HepG2 (cell line): ENCODE data around the gene ZNF597. TPM values are rescaled to one million over a fixed set of nuclear protein-coding genes. Genes with fewer than 3 reads are reported as not detected.

Experiments used
- ATAC-seq: fragments of 200-7000 bp; cut with Tn5 transposase; 3 replicates; pipeline ENCODE4 v1.9.1; 2020; ENCODE audit warnings: mild to moderate bottlenecking, moderate library complexity
- BruUV-seq: library from RNA; stranded (reverse); fragments of 400-500 nt; replicated peaks from 2 replicates; lab custom pipeline; 2021; lab: Mats Ljungman, UMichigan
- CTCF ChIA-PET: fragments of 300-600 bp; formaldehyde crosslinking; extraction: SDS; loops from one replicate; lab custom pipeline; 2021; ENCODE audit warnings: low total read pairs, inconsistent platforms, low intra/inter-chr PET ratio; lab: Yijun Ruan, JAX
- POLR2A ChIA-PET: fragments of 350-600 bp; sonication (Branson Sonifier 250); formaldehyde crosslinking; loops from one replicate; lab custom pipeline; 2020; ENCODE audit warnings: antibody characterized with exemption, inconsistent platforms; lab: Yijun Ruan, JAX
- DNase-seq: peaks from one replicate; pipeline ENCODE4 v3.0.0-alpha.2; 2015; ENCODE audit warnings: low spot score
- FAIRE-seq: peaks from 3 replicates; lab custom pipeline; 2011; peaks lifted over from hg19 to GRCh38; lab: Jason Lieb, UNC
- H2AFZ ChIP-seq: one replicate; pipeline ENCODE4 v1.6.1; 2011; ENCODE audit warnings: low read length, inconsistent platforms
- H3K27ac ChIP-seq: fragments of 300-600 bp; 3 replicates; pipeline ENCODE4 v1.8.0; 2011; ENCODE audit warnings: mixed run types, mild to moderate bottlenecking, mixed read lengths, low read length, inconsistent platforms; ENCODE audit not compliant: insufficient read depth; ENCODE audit errors: extremely low read length
- H3K27me3 ChIP-seq, 2 experiments: fragments of 200-600 bp in 1 of 2; 2 replicates in 1 of 2; 3 replicates in 1 of 2; pipeline versions ENCODE4 v1.6.0 to v1.8.0; 2011; ENCODE audit warnings: low read length in 2 of 2, mild to moderate bottlenecking in 2 of 2, moderate library complexity in 2 of 2, inconsistent platforms in 1 of 2; ENCODE audit not compliant: insufficient read depth in 2 of 2, control insufficient read depth in 1 of 2
- H3K36me3 ChIP-seq, 2 experiments: fragments of 200-600 bp in 1 of 2; replicated peaks in 1 of 2; 2 replicates in 1 of 2; 3 replicates in 1 of 2; pipeline versions ENCODE4 v1.5.1 to v1.8.0; 2011; ENCODE audit warnings: low read length in 2 of 2, inconsistent platforms in 1 of 2; ENCODE audit not compliant: insufficient read depth in 2 of 2, control insufficient read depth in 1 of 2
- H3K4me1 ChIP-seq: 2 replicates; pipeline ENCODE4 v1.5.1; 2012; ENCODE audit warnings: low read length, inconsistent platforms; ENCODE audit not compliant: insufficient read depth
- H3K4me2 ChIP-seq: 2 replicates; pipeline ENCODE4 v1.6.0; 2011; ENCODE audit warnings: low read depth, low read length, inconsistent platforms
- H3K4me3 ChIP-seq, 3 experiments: fragments of 200-600 bp in 1 of 3; sonication (generic), shearing (Covaris generic) in 1 of 3; replicated peaks in 1 of 3; 2 replicates each; pipeline ENCODE4 v1.5.1; 2011 to 2016; ENCODE audit warnings: low read length in 3 of 3, inconsistent platforms in 2 of 3, low read depth in 2 of 3, mild to moderate bottlenecking in 2 of 3, control low read depth in 1 of 3, mixed read lengths in 1 of 3; ENCODE audit not compliant: insufficient read depth in 1 of 3
- H3K79me2 ChIP-seq: one replicate; pipeline ENCODE4 v1.6.1; 2011; ENCODE audit warnings: low read length, inconsistent platforms; ENCODE audit not compliant: insufficient read depth
- H3K9ac ChIP-seq: 2 replicates; pipeline ENCODE4 v1.6.0; 2011; ENCODE audit warnings: mild to moderate bottlenecking, low read depth, low read length, inconsistent platforms; ENCODE audit not compliant: insufficient read depth
- H3K9me3 ChIP-seq: 2 replicates; pipeline ENCODE4 v1.5.1; 2012; ENCODE audit warnings: mild to moderate bottlenecking, low read length
- H4K20me1 ChIP-seq: 2 replicates; pipeline ENCODE4 v1.6.0; 2011; ENCODE audit warnings: inconsistent platforms, mild to moderate bottlenecking, low read length, moderate library complexity; ENCODE audit not compliant: insufficient read depth
- AGO2 ChIP-seq: fragments of 200-400 bp; formaldehyde crosslinking; optimal IDR thresholded peaks from 2 replicates; pipeline ENCODE3; 2017; ENCODE audit warnings: mild to moderate bottlenecking, low read depth, low read length, moderate library complexity
- GMEB1 ChIP-seq: sonication (generic); formaldehyde crosslinking; IDR thresholded peaks from 2 replicates; pipeline ENCODE4 v1.5.1; 2020; ENCODE audit warnings: missing genetic modification reagents, mild to moderate bottlenecking, borderline replicate concordance
- PATZ1 ChIP-seq: sonication (generic); formaldehyde crosslinking; IDR thresholded peaks from 2 replicates; pipeline ENCODE4 v1.4.0; 2020; ENCODE audit warnings: missing genetic modification reagents
- RBM22 ChIP-seq: fragments of 200-400 bp; formaldehyde crosslinking; optimal IDR thresholded peaks from 2 replicates; pipeline ENCODE3; 2017; ENCODE audit warnings: mild to moderate bottlenecking, low read length, moderate library complexity
- REXO4 ChIP-seq: sonication (generic); formaldehyde crosslinking; IDR thresholded peaks from 2 replicates; pipeline ENCODE4 v1.8.0; 2022; ENCODE audit warnings: missing genetic modification reagents, mild to moderate bottlenecking, borderline replicate concordance
- ZBTB42 ChIP-seq: sonication (generic); formaldehyde crosslinking; IDR thresholded peaks from 2 replicates; pipeline ENCODE4 v1.5.0; 2020; ENCODE audit warnings: mild to moderate bottlenecking, missing genetic modification reagents
- ZNF33B ChIP-seq: sonication (generic); formaldehyde crosslinking; IDR thresholded peaks from 2 replicates; pipeline ENCODE4 v1.5.1; 2020; ENCODE audit warnings: mild to moderate bottlenecking, missing genetic modification reagents
- ZUFSP ChIP-seq: sonication (generic); formaldehyde crosslinking; IDR thresholded peaks from 2 replicates; pipeline ENCODE4 v1.9.0; 2021; ENCODE audit warnings: missing genetic modification reagents, mild to moderate bottlenecking, borderline replicate concordance
- WGBS: methylation state at CpG from one replicate; pipeline ENCODE4 v1.1.6; 2017; ENCODE audit warnings: low lambda C conversion rate; 5-methylcytosine and 5-hydroxymethylcytosine counted together
- in situ Hi-C: cut with HindIII; loops from 2 replicates; pipeline ENCODE4 v1.10.0; 2017; ENCODE audit warnings: low pct_unique_long_range_greater_than_20kb; ENCODE audit not compliant: extremely low pct_ligation_motif_present
- intact Hi-C: fragments of 100-400 bp; cut with micrococcal nuclease; formaldehyde crosslinking; loops from one replicate; pipeline ENCODE4 v1.10.0; 2022; ENCODE audit not compliant: unreplicated experiment
- polyA plus RNA-seq, 8 experiments: library from polyadenylated mRNA; depleted of rRNA in 3 of 8; stranded (reverse) in 7 of 8; unstranded in 1 of 8; fragments of >200 nt; fragmentation: Illumina TruSeq in 4 of 8; extraction: Trizol in 4 of 8; gene quantifications; 2 replicates each; pipeline versions ENCODE4 v1.2.1 to v1.2.3, GENCODE V29; 2011 to 2016; ENCODE audit warnings: low read depth in 4 of 8, missing spikeins in 1 of 8, mixed read lengths in 1 of 8; ENCODE audit not compliant: insufficient read depth in 1 of 8
- total RNA-seq, 5 experiments: library from RNA; depleted of rRNA; stranded (reverse); fragments of >200 nt; fragmentation: Illumina TruSeq; extraction: Trizol; gene quantifications; 2 replicates each; pipeline ENCODE4 v1.2.3, GENCODE V29; 2016; ENCODE audit warnings: low read depth in 1 of 5

The ZNF597 gene
- total and polyA plus RNA-seq, 2 of the 13 experiments (the other 11 are each of a cell fraction or from before 2014, with no cell fraction given): 1.3 to 2.4 TPM

- ChIA-PET CTCF (no interaction called here), POLR2A (no interaction called here)
- Histone ChIP-seq H3K9me3 (no peaks in the 10 kb centered on the region), H3K4me1 (peaks cover 13% of the 10 kb centered on the region), H3K4me2 (no peak overlapping the region), H4K20me1 (peaks cover 72% of the 10 kb centered on the region), H3K27ac (no peak overlapping the region), H3K36me3 (peaks cover 8 to 36% of the 10 kb centered on the region in 2 experiments), H3K79me2 (peaks cover 94% of the 10 kb centered on the region), H3K27me3 (no peaks in the 10 kb centered on the region), H2AFZ (no peak overlapping the region), H3K9ac (no peak overlapping the region), H3K4me3 (no peak overlapping the region)
- FAIRE-seq (no peak), DNase-seq (no peak), ATAC-seq (no peak)
- in situ Hi-C loops: no loop called here
- TF ChIP-seq ZNF33B (CRISPR knock-in tag) (no peak), ZUFSP (no peak), ZBTB42 (CRISPR knock-in tag) (no peak), PATZ1 (CRISPR knock-in tag) (no peak), AGO2 (peak; percentile 32), GMEB1 (no peak), REXO4 (no peak), RBM22 (peak; percentile 67)
- intact Hi-C loops: no loop called here
- no TSS peak for BruUV-seq
- WGBS: 89% methylated on average over 15 of the region's 20 CpGs
These were observed 28.3 kb upstream of the ZNF597 start for GRCh38 chr16:3471518-3472176.
